Hindlimb muscle (tissue), 1 donor: ENCODE results near the gene TSEN54. TPM values are rescaled to one million over a fixed set of nuclear protein-coding genes. Genes with fewer than 3 reads are reported as not detected.

Experiments used
- DNase-seq: peaks from one replicate; pipeline ENCODE4 v3.0.0-alpha.2; 2013
- polyA plus RNA-seq: library from polyadenylated mRNA; unstranded; fragments of 120-200 nt; gene quantifications from one replicate; pipeline ENCODE4 v1.2.1, GENCODE V29; 2013; ENCODE audit not compliant: insufficient read length

TSEN54 gene
- polyA plus RNA-seq, 1 donor = 27.0 TPM

- no peak for DNase-seq
These were observed 50.1 kb downstream of the TSEN54 start for GRCh38 chr17:75566416-75566815.

- no peak for DNase-seq
These were observed 50.5 kb downstream of the TSEN54 start for GRCh38 chr17:75566834-75567233.

GRCh38 chr17:75568412-75569255 is 52.3 kb downstream of the TSEN54 start:
- DNase-seq = no peak

- DNase-seq = no peak
These were observed 53.8 kb downstream of the TSEN54 start for GRCh38 chr17:75570034-75570676.

- no peak for DNase-seq
These were observed 54.4 kb downstream of the TSEN54 start for GRCh38 chr17:75570772-75571171.

- DNase-seq = no peak
These were observed 55.0 kb downstream of the TSEN54 start for GRCh38 chr17:75571197-75571884.

GRCh38 chr17:75571885-75572215 is 55.5 kb downstream of the TSEN54 start:
- DNase-seq = no peak

GRCh38 chr17:75572713-75573539 is 56.6 kb downstream of the TSEN54 start:
- DNase-seq = no peak

GRCh38 chr17:75573540-75573957 is 57.2 kb downstream of the TSEN54 start:
- no peak for DNase-seq

- no peak for DNase-seq
These were observed 57.7 kb downstream of the TSEN54 start for GRCh38 chr17:75573994-75574393.

Other genes with a start within 250 kb of the TSEN54 start
- 13.1 TPM for gene MIF4GD, start 245.3 kb upstream of the TSEN54 start, polyA plus RNA-seq
- 6.8 TPM for gene SLC25A19, start 227.1 kb upstream of the TSEN54 start, polyA plus RNA-seq
- 161 TPM for gene GRB2, start 110.8 kb upstream of the TSEN54 start, polyA plus RNA-seq
- 80.0 TPM for gene TMEM94, start 59.9 kb upstream of the TSEN54 start, polyA plus RNA-seq
- 32.0 TPM for gene CASKIN2, start 991 bp upstream of the TSEN54 start, polyA plus RNA-seq
- 13.5 TPM for gene LLGL2, start 9.2 kb downstream of the TSEN54 start, polyA plus RNA-seq
- gene MYO15B, start 71.3 kb downstream of the TSEN54 start, polyA plus RNA-seq = 145 TPM
- gene SMIM5, start 116.9 kb downstream of the TSEN54 start, polyA plus RNA-seq = 6.9 TPM
- gene RECQL5, start 150.6 kb downstream of the TSEN54 start, polyA plus RNA-seq = 19.4 TPM
- gene SAP30BP, start 150.8 kb downstream of the TSEN54 start, polyA plus RNA-seq = 83.7 TPM
- 7.6 TPM for gene ITGB4, start 204.9 kb downstream of the TSEN54 start, polyA plus RNA-seq
- gene GALK1, start 248.7 kb downstream of the TSEN54 start, polyA plus RNA-seq = 32.2 TPM